Peyer's patch (tissue), 4 donors: ENCODE results near the gene DAZAP1.

Experiments used
- CTCF ChIP-seq, 6 experiments: fragments of 450-650 bp in 4 of 6; fragments of 200-600 bp in 2 of 6; sonication (generic) in 1 of 6; IDR thresholded peaks; one replicate each; pipeline ENCODE4 v1.5.1; 2017 to 2019; ENCODE audit warnings: antibody characterized with exemption in 6 of 6, mild to moderate bottlenecking in 3 of 6, moderate library complexity in 1 of 6
- POLR2A ChIP-seq, 2 donors: fragments of 450-650 bp; IDR thresholded peaks; one replicate each; pipeline ENCODE4 v1.5.1; 2017; ENCODE audit warnings: antibody characterized with exemption in 2 of 2, mild to moderate bottlenecking in 2 of 2, moderate library complexity in 2 of 2

- TF ChIP-seq CTCF (IDR thresholded peaks at IDR 0.05) (no peak), POLR2A (IDR thresholded peaks at IDR 0.05) (no peak)
These were observed 59.3 kb downstream of the DAZAP1 start for GRCh38 chr19:1466461-1467214.
